CD1c-positive myeloid dendritic cell (primary cell): ENCODE results near the gene PPWD1.

ENCODE experiments used
- DNase-seq: peaks from one replicate; pipeline ENCODE4 v3.0.0-alpha.2; 2016; ENCODE audit errors: extremely low spot score

Gene PPWD1

DNA sequence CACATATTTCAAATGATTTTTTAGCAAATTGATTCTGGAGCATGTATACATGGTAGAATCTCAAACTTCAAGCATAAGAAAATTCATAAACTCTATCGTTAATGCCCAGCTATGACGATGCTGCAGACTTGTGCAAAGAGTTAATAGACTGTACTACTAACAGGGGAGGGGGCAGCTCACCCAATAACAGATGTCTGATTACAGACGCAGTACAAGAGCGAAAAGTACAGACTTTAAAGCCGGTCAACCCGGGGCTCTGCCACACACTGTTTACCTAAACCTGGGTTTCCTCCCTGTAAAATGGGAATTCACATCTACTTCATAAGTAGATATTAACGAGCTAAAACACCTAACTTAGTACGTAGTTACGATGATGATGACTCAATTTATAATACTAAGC, 60.4 kb downstream of the PPWD1 start:
- no peak for DNase-seq

DNA sequence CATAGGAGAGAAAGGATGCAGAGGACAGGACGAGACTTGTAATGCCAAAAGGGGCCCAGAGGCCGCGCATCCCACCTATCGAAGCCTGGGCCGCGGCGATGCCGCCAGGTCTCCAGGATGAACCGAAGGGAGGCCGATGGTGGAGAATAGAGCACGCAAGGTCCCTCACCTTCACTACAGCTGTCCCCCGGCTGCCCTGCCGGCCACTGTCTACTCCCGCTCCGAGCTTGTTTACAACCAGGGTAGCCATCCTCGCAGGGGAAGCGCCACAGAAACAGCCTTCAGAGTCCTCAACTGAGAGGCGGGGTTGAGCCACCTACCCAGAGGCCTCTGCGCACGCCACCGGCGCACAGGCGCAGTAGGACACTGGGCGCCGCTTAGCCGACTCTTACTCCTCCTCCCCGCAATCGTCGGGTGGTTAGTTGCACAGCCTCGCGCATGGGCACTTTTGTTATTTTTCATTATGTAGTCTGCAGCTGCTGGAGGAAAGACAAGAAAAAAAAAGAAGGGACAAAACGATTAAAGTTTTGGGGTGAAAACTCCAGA, 61.0 kb downstream of the PPWD1 start, which contains the start of gene TRIM23:
TRIM23 (minus strand) TSS at position 309 of the 546 bp plus-strand sequence; CDS start at position 250, 59 bp downstream.
- DNase-seq = peak; percentile 97

DNA sequence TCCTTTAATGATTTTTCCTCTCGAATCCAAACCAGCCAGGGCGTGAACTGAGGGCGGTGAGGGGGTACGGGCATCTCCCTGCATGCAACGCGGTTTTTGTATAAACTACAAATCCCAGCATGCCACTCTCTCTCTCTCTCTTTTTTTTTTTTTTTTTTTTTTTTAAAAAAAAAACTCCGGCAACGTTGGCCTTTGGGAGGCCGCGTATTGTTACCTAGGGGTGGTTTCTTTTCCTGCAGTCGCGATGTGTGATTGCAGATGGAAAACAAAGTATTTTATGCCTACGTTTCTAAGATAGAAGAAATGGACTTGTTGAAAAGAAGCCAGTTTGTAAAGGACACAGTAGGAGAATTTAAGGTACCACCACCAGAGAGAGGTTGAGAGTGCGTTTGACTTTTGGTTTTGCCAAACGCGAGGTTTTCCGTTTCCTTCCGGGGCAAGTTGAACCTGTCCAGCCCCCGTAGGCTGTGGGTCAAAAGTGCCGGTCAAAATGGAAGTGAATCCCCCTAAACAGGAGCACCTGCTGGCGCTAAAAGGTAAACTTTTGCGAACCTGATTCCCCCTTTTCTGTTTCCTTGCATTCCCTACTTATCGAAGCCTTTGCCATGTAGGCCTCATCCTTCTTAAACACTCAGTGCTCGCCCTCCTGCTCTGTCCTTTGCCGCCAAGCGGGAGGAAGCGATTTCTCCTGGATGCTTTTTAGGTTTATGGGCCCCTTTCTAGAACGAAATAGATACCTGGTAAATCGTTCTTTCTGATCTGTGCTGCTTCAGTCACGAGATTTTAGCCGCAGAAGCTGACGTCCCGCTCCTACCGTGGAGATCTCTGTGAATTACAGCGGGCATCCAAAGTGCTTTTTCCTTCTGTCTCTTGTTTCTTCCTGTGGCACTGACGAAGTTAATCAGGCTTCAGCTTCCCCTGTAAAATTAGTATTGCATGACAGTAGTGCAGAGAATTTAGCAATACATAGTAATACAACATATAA, 61.8 kb downstream of the PPWD1 start, which contains the start of the genes SHLD3 and TRAPPC13:
SHLD3 (plus strand) TSS at position 457 of the 985 bp plus-strand sequence. CDS start 4,561 bp downstream, outside the sequence.
TRAPPC13 (plus strand) TSS at position 457 of the 985 bp plus-strand sequence; CDS start at position 491, 34 bp downstream.
- peak; percentile 92 for DNase-seq

DNA sequence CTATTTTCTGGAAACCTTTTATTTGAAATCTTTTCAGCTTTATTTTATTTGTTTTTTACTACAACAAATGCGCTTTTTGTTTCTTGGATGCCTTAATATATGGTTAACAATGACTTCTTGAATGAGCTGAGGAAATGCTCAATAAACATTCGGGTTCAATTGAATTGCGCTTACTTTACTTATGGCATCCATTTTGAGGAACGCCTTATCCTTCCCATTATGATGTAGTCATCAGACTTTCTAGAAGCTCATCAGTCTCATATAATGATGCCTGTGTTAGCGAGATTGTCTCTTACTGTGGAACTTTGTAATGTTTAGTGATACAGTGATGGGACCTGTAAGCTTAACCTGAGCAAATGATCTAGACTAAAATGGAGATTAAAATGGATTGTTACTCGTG, 62.6 kb downstream of the PPWD1 start:
- no peak for DNase-seq

DNA sequence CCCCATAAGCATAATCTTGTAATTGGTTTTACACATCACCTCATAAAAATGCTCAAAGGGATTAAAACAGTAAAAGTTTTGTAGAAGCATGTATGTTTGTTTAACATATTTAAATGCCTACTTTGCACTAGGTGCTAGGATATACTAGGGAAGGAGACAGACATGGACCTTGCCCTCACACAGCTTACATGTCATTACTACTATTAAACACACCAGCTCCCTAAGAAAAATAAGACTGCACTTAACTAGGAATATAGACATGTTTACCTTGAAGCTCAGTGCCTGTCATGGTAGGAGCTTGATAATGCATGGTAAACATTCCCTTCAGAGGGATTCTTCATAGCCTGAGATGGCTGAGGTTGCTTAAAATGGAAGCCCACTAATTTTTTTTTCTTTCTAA, 67.9 kb downstream of the PPWD1 start:
- DNase-seq = no peak
